SIG-M5 treated with dmso at 0.1 percent for 504 hours (cell line): ENCODE measurements around the gene TRIM14.

Experiments
- DNase-seq: peaks from one replicate; lab custom pipeline; 2025; ENCODE audit not compliant: unreplicated experiment; lab: John Stamatoyannopoulos, UW

Gene TRIM14, protein sequence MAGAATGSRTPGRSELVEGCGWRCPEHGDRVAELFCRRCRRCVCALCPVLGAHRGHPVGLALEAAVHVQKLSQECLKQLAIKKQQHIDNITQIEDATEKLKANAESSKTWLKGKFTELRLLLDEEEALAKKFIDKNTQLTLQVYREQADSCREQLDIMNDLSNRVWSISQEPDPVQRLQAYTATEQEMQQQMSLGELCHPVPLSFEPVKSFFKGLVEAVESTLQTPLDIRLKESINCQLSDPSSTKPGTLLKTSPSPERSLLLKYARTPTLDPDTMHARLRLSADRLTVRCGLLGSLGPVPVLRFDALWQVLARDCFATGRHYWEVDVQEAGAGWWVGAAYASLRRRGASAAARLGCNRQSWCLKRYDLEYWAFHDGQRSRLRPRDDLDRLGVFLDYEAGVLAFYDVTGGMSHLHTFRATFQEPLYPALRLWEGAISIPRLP

GRCh38 chr9:98118640-98119601 lies at the start of gene TRIM14:
Gene TRIM14 (minus strand): TSS chr9:98119222. CDS start chr9:98119188, 34 bp downstream.
- peak; percentile 87 for DNase-seq

GRCh38 chr9:98168153-98168780 lies 49.2 kb upstream of the TRIM14 start:
- DNase-seq, result no peak

DNA sequence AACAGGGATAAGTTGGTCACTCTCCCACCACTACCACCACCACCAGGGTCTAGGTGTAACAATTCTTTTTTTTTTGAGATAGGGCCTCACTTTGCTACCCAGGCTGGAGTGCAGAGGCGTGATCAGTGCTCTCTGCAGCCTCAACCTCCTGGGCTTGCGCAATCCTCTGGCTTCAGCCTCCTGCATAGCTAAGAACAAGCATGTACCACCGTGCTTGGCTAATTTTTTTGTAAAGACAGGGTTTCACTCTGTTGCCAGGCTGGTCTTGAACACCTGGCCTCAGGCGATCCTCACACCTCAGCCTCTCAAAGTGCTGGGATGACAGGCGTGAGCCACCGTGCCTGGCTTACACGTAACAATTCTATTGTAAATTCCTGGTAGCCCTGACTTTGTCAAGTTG lies 45.9 kb upstream of the TRIM14 start:
- no peak for DNase-seq

DNA sequence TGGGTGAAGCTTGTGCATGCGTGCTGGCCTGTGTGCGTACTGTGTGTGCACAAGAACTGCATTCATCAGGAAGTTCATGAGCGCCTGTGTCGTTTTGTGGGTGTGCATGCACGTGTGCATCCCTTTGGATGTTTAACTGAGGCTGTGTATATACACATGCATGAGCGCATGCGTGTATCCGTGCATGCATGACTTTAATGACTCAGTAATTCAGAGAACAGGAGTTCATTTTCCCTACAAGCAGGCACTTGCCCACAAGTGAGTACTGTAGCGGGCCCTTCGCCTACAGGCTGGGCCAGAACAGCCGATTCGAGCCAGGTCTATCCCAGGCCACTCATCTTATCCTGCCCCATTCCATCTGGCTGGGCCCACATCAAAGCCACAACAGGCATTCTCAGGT lies 43.6 kb upstream of the TRIM14 start:
- no peak for DNase-seq

DNA sequence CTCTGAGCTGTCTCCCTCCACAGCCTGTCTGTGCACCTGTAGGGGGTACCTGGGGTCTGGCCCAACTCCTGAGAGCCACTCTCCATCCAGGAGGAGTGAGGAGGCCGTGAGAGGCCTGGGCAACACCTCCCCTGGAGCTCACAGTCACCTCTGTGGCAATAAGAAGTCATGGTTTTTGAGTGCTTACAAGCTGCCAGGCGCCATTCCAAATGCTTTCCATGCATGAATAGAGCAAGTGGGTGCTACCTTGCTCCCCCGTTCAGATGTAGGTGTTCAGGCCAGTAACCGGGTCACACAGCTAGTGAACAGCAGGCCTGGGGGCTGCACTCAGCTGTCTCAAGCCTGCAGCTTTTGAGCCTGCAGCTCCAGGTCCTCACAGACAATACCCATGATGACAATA lies 42.8 kb upstream of the TRIM14 start:
- DNase-seq, result no peak

GRCh38 chr9:98159790-98160189 lies 40.8 kb upstream of the TRIM14 start:
- DNase-seq, result no peak

- DNase-seq, result no peak
These were observed 40.3 kb upstream of the TRIM14 start for GRCh38 chr9:98159301-98159700.

- DNase-seq, result no peak
These were observed 39.2 kb upstream of the TRIM14 start for GRCh38 chr9:98158071-98158831.

GRCh38 chr9:98157372-98157771 lies 38.4 kb upstream of the TRIM14 start:
- DNase-seq, result no peak

GRCh38 chr9:98154678-98155077 lies 35.7 kb upstream of the TRIM14 start:
- peak; percentile 13 for DNase-seq

DNA sequence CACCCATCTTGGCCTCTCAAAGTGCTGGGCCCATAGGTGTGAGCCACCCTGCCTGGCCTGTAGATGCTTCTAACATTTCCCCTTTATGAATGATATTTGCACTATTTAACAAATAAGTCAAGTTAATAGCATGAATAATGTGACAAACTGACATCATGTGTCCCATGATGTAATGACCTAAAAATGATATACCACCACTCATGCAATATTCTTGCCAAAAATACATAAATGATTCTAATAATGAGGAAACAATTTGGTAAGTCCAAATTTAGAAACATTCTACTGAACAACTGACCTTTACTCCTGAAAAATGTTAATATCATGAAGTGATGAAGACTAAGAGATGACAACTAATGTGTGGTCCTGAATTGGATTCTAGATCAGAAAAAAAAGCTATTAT lies 33.5 kb upstream of the TRIM14 start:
- DNase-seq, result no peak

DNA sequence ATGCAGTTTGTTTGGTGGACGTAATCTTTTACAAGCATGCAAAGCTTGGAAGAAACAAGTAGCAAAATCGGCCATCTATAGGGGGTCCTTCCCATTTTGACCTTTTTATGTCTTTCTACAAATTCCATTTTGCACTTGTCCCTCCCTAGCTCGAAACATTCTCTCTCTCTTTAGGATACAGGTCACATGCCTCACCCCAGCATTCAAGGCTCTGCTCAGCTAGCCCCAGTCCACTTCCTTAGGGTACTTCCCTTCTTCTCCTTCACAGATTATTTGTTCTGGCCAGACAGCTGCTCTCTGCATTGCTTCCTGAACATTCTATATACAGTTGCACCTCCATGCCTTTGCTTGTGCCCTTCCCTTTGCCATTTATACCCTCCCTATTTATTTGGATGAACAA lies 31.7 kb upstream of the TRIM14 start:
- no peak for DNase-seq

DNA sequence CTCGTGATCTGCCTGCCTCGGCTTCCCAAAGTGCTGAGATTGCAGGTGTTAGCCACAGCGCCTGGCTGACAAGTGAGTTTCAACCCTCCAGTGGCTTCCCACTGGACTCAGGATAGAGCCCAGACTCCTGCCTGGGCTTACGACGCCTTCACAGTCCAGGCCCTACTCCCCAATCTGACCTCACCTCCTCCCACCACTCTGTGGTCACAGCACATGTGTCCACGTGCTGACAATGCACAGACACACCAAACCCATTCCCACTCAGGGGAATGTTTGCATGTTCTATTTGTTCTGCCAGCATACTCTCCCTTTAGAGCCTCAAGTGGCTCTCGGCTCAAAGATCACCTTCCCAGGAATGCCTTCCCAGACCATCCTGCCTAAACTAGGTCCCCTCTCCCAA lies 31.1 kb upstream of the TRIM14 start:
- DNase-seq, result no peak

DNA sequence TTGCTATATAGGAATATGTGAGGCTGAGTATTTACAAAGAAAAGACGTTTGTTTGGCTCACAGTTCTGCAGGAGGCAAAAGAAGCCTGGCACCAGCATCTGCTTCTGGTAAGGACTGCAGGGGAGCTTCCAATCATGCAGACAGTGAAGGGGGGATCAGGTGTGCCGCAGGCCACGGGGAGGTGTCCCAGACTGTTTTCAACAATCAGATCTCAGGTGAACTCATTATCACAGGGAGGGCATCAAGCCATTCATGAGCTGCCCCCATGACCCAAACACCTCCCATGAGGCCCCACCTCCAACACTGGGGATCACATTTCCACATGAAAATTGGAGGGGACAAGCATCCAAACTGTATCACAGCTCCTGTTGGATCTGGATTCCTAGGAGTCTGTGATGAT lies 30.4 kb upstream of the TRIM14 start:
- DNase-seq, result no peak

DNA sequence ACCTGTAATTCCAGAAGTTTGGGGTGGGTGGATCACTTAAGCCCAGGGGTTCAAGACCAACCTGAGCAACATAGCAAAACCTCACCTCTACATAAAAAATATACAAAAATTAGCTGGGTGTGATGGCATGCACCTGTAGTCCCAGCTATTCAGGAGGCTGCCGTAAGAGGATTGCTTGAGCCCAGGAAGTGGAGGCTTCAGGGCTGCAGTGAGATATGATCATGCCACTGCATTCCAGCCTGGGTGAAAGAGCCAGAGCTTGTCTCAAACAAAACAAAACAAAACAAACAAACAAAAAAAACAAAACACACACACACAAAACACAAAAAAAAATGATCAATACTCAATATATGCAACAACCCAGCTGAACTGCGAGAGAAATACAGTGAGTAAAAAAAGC lies 29.5 kb upstream of the TRIM14 start:
- DNase-seq, result no peak

DNA sequence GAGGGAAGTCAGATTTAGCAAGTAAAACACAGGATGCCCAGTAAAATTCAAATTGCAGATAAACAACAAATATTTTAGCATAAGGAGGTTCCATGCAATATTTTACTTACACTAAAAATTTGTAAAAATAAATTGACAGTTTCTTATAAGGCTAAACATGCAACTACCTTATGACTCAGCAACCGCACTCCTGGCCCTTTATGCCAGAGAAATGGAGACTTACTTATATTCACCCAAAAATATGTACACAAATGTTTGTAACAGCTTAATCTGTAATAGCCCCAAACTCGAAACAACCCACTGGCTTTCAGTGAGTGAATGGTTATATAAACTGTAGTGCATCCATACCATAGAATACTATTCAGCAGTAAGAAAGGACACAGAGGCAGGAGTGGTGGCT lies 28.6 kb upstream of the TRIM14 start:
- DNase-seq, result no peak

DNA sequence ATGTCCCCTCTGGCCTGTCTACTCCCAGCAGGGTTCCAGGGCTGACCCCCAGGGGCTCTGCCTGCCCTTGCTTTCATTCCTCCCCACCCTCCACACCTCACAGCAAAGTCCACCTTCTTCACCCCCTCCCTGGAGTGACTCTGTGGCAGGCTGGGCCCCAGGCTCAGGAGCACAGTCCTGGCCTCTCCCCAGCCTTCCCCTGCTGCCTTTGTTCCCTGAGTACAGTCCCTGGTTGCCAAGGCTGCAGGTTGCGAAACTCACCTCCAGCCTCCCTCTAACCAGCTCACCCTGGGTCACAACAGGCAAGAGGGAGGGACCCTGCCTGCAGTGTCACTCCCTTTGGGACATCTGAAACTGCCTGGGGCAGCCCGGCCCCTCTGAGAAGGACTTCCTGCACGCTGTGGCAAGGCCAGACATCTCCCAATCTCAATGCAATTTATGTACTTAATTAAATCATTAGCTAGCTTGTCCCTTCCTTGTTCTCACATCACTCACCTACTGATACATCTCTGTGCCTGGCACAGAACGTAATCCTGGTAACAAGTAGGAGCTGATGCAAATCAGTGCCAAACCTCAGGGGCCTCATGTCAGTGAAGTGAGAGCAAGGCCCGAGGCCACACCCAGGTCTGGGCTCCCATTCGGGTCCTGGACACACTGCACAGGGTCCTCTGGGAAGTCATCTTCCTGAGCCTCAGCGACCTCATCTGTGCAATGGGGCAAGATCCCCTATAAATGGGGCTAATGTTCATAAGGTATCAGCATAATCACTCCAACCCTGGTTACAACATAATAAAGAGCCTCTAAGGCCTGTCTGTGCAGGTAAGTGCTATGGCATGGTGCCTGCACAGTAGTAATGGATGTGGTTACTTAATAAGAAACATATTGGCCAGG lies 27.3 kb upstream of the TRIM14 start:
- DNase-seq, result peak; percentile 94

- no peak for DNase-seq
These were observed 25.6 kb upstream of the TRIM14 start for GRCh38 chr9:98144631-98145030.

DNA sequence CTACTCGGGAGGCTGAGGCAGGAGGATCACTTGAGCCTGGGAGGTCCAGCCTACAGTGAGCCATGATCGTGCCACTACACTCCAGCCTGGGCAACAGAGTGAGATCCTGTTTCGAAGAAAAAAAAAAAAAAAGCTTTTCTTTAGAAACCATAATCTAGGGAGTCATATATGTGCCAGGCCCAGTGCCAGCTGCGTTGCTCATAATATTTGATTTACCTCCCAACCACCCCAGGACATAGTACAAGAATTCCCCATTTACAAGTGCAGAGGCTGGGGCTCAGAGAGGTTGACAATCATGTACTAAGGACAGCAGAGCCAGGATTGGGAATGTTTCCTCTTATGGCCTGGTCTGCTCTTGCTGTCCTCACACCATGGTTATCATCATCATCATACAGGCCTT lies 25.1 kb upstream of the TRIM14 start:
- no peak for DNase-seq
